K562 treated with DMSO at 1 percent for 24 hours (cell line): Measurements from ENCODE around the gene ZNF227. TPM values are rescaled to one million over a fixed set of nuclear protein-coding genes. Genes with fewer than 3 reads are reported as not detected.

Source experiments
- total RNA-seq: library from RNA; unstranded; fragments of 300-600 nt; gene quantifications from 2 replicates; pipeline ENCODE4 v1.2.3, GENCODE V29; 2022; ENCODE audit warnings: low read depth; ENCODE audit not compliant: insufficient read depth

Gene ZNF227
- 7.1 and 10.7 TPM in 2 replicates for total RNA-seq

DNA sequence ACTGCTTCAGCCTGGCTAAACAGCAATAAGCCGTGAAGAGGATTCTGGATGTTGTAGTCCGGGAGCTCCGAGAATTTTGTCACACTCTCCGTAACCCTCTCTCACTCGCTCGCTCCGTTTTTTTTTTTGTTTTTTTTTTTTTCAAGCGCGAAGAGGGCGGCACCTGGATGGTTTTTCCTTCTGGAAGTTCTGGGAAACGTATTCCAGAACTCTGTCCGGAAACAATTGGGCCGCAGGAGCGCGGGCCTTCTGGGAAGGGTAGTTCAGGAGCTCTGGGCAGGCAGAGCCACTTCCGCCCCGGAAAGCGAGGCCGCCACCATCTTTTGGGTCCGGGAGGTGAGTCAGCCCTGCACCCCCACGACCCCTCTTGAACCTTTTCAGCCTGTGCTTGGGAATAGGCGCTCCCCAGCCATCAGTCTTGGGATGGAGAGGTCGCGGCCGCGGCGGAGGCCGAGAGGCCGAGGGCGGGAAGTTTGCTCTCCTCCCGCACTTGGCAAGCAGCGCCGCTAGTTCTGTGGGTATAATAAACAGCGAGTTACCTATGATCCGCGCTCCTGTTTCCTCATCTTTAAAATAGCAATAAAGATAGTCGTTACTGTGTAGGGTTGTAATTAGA lies at the start of gene ZNF227:
ZNF227 (plus strand) TSS at position 283 of the 616 bp plus-strand sequence. CDS start 5,261 bp downstream, outside the sequence.

GRCh38 chr19:44164673-44165512 lies 47.4 kb upstream of the ZNF227 start, which contains the start of gene ZNF226:
ZNF226 (plus strand) TSS chr19:44165100; CDS start chr19:44170081, 4,981 bp downstream.

Other genes with a start within 250 kb of the ZNF227 start
- 0.46 TPM in 1 of 2 replicates, not detected in the other for gene ZNF155, start 228.3 kb upstream of the ZNF227 start, total RNA-seq
- gene ZNF230, start 209.6 kb upstream of the ZNF227 start, total RNA-seq, result 0.96 and 1.4 TPM in 2 replicates
- gene ZNF222, start 187.2 kb upstream of the ZNF227 start, total RNA-seq, result 2.1 and 3.5 TPM in 2 replicates
- 1.5 and 1.6 TPM in 2 replicates for gene ZNF223, start 160.5 kb upstream of the ZNF227 start, total RNA-seq
- 0.27 TPM in 1 of 2 replicates, not detected in the other for gene ZNF284, start 140.4 kb upstream of the ZNF227 start, total RNA-seq
- gene ZNF224, start 118.2 kb upstream of the ZNF227 start, total RNA-seq, result 4.0 and 8.9 TPM in 2 replicates
- gene ZNF225, start 99.1 kb upstream of the ZNF227 start, total RNA-seq, result 1.1 and 2.1 TPM in 2 replicates
- gene ZNF234, start 71.0 kb upstream of the ZNF227 start, total RNA-seq, result 0.76 and 1.4 TPM in 2 replicates
- gene ZNF226, start 47.4 kb upstream of the ZNF227 start, total RNA-seq, result 8.8 and 10.9 TPM in 2 replicates
- gene ZNF233, start 47.4 kb downstream of the ZNF227 start, total RNA-seq, result 0.71 and 1.4 TPM in 2 replicates
- 0.91 and 1.1 TPM in 2 replicates for gene ZNF235, start 92.5 kb downstream of the ZNF227 start, total RNA-seq
- 0.37 and 0.43 TPM in 2 replicates for gene ZNF112, start 144.1 kb downstream of the ZNF227 start, total RNA-seq
- 0.29 and 0.46 TPM in 2 replicates for gene ZNF285, start 189.1 kb downstream of the ZNF227 start, total RNA-seq
- 1.00 and 2.3 TPM in 2 replicates for gene ZNF229, start 235.9 kb downstream of the ZNF227 start, total RNA-seq